ENCODE data around the gene NTM.

The NTM gene

GRCh38 chr11:131373095-131373725 is 2.8 kb downstream of the NTM start:
- no peak for DNase-seq (ENCODE audit: low read depth)

GRCh38 chr11:131373756-131374155 is 3.3 kb downstream of the NTM start:
- no peak for DNase-seq (ENCODE audit: low read depth)

- no peak for DNase-seq (ENCODE audit: low read depth)
These were observed 5.0 kb downstream of the NTM start for GRCh38 chr11:131375421-131375820.

DNA sequence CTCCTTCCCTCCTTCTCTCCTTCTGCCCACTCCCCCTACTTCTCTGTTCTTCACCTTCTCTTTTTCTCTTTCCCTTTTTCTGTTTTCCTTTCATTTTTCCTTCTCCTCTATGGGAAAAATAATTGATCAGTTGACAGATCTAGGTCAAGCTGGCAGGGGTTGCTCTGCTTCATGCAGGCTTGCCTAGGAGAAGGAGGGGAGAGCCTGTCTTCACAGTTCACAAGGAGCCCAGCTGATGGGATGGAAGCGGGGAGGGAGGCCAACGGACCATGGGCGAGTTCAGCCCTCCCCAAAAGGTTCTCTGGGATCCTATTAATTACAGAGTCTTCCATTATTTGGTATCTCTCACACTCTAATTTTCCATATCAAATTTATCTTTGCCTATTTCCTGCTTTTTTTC is 5.5 kb downstream of the NTM start:
- DNase-seq (ENCODE audit: low read depth): no peak

- no peak for DNase-seq (ENCODE audit: low read depth)
These were observed 8.5 kb downstream of the NTM start for GRCh38 chr11:131378931-131379330.

- DNase-seq (ENCODE audit: low read depth): no peak
These were observed 15.5 kb downstream of the NTM start for GRCh38 chr11:131385763-131386390.

DNA sequence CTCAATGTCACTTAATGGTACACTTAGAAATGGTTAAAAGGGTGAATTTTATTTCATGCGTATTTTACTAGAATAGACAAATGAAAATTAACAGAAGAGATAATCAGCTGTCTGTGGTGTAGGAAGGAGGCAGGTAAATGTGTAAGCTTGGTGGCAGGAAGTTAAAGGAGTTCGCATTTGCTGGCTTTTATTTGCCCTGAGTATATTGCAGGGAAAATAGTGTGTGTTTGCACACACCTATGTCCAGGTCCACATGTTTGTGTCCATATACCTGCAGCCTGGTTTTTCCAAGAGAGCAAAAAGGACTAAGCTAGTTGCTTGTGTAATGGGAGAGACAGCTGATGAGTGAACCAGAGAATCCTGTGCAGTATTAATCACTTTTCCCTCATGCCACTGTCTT is 16.0 kb downstream of the NTM start:
- no peak for DNase-seq (ENCODE audit: low read depth)

DNA sequence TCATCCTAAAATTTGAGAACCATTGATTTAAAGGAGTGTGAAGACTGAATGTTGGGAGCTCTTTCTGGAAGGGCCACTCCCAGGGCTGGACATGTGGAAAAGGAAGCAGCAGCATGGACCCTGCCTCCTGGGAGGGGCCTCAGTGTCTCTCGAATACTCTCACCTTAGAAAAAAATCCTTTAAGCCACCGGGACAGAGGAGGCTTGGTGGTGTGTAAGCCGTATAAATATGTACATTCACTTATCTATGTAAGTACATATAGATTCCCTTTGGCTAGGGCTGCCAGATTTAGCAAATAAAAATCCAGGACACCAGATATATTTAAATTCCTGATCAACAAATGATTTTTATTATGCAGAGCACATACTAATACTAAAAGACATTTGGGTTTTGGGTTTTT is 17.6 kb downstream of the NTM start:
- no peak for DNase-seq (ENCODE audit: low read depth)

DNA sequence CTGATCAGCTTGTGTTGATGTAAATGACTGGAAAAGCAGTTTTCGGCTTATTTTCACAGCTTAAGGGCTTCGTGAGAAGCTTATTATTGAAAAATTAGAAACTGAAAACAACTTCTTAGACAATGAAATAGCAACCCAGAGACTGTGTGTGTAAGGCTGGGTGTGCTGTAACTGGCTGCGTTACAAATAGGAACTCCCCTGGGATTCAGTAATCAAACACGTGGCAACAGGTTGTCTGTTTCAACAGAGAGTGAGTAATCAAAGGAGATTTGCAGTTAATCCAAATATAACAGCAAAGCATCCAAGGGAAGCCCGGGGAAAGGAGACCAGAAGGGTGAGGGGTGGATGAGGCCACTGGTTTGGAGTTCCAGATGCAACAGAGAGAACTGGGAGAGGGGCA is 19.2 kb downstream of the NTM start:
- no peak for DNase-seq (ENCODE audit: low read depth)

DNA sequence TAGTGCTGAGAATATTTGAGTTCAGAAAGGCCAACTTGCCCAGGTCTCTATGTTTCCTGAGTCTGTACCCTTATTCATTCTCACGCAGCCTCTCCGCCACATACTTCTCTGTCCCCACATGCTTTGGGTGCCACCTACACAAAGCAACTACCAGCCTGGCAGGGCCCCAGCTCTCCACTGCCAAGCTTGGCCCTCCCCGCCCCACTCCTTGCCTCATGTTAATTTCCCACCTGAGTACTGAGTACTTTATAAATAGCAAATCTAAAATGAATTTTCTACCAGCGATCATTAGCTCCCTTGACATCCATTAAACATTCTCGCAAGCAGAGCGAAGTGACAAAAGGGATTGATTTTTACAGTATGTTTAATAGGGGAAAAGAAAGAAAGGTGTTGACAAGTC is 20.8 kb downstream of the NTM start:
- no peak for DNase-seq (ENCODE audit: low read depth)

DNA sequence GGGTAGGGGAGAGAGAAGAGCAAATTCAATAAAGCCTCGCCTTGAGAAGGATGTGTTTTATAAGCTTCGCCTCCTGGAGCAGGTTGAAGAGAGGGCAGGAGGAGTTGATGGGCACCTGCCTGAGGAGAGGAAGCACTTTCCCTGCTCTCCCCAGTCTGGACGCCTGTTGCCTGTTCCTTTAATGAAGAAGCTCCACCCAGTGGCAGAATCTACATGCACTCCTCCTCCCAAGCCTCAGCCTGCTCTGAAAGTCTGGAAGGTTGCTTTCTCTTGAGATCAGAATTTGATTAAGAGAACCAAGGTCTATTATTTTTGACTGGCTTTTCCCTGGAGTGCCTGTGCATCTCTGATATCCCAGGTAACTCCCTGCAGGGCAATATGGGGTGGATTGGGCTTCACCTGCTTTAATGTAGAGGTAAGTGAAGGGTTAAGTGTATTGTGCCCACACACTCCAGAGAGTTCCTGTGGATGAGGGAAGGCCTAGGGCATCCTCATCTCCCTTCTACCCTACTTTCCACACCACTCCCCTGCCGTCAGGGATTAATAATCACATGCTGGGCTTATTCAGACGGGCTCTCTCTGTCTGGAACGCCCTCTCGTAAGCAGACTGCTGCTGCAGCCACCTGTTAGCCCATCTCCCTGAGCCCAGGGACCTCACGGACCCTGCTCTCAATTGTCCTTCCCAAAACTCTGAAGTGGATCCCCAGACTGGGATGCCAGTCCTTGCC is 22.3 kb downstream of the NTM start:
- DNase-seq (ENCODE audit: low read depth): no peak

GRCh38 chr11:131393691-131394090 is 23.3 kb downstream of the NTM start:
- no peak for DNase-seq (ENCODE audit: low read depth)

- no peak for DNase-seq (ENCODE audit: low read depth)
These were observed 27.3 kb downstream of the NTM start for GRCh38 chr11:131397675-131398074.

DNA sequence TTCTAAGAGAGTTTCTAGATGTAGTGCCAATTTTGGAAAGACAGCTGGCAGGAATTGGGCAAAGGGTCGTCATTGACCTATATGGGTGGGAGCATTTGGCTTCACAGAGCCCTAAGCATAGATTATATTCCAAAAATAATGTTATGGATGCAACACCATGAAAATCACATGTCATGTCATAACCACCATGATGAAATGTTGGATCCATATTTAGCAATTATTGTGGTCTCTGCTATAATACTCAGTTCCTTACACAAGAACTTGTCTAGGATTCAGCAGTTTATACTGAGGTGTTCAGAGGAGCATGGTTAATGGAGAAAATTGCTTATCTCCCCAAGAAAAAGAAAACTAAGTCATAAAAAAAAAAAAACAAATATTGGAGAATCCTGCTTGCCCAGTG is 31.6 kb downstream of the NTM start:
- DNase-seq (ENCODE audit: low read depth): no peak

- no peak for DNase-seq (ENCODE audit: low read depth)
These were observed 33.6 kb downstream of the NTM start for GRCh38 chr11:131404010-131404409.

DNA sequence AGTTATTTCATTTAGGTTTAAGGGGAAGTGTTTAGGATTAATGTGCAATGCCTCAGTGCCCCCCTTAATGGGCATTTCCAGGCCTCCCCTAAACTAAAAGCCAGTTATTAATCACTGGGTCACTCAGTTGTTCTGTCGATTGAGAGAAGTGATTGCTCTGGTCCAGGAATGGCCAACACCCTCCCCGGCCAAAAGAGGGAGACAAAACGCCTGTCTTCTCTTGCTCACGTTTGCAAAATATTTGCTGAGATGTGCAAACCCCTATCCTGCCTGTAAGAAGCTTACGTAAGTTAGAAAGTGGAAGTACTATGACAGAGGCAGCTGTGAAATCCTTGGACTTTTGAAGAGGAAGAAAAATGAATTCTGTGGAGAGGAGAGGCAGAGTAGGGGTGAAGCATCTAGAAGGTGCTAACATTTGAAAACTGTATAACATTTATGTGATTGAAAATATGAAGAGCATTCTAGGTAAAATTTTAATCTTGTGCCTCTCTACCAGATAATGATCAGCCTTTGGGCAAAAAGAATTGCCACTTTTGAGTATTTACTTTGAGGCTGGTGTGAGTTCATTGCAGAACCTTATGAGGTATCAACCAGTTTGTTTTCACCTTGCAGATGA is 37.7 kb downstream of the NTM start:
- DNase-seq (ENCODE audit: low read depth): no peak

- no peak for DNase-seq (ENCODE audit: low read depth)
These were observed 38.9 kb downstream of the NTM start for GRCh38 chr11:131409345-131409744.

DNA sequence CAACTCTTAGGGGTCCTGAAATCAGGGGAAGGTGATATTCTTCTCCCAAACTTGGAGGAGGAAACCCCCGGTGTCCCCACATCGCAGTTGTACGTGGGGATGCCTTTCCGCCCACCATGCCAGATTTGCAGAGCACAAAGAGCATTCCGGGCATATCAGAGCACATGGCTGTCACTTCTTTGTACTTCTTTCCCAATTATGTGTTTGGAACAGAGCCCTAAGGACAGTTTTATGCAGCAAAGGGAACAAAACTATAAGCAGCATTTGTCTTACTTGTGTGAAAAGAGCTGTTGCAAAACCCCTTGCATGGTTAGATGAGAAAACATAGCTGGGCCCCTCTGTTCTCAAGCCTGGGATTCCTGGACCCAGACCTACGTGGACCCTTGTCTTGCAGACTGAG is 41.2 kb downstream of the NTM start:
- no peak for DNase-seq (ENCODE audit: low read depth)

GRCh38 chr11:131412061-131412460 is 41.6 kb downstream of the NTM start:
- no peak for DNase-seq (ENCODE audit: low read depth)

- DNase-seq (ENCODE audit: low read depth): no peak
These were observed 42.8 kb downstream of the NTM start for GRCh38 chr11:131413217-131413616.

- DNase-seq (ENCODE audit: low read depth): no peak
These were observed 47.8 kb downstream of the NTM start for GRCh38 chr11:131418189-131418588.

DNA sequence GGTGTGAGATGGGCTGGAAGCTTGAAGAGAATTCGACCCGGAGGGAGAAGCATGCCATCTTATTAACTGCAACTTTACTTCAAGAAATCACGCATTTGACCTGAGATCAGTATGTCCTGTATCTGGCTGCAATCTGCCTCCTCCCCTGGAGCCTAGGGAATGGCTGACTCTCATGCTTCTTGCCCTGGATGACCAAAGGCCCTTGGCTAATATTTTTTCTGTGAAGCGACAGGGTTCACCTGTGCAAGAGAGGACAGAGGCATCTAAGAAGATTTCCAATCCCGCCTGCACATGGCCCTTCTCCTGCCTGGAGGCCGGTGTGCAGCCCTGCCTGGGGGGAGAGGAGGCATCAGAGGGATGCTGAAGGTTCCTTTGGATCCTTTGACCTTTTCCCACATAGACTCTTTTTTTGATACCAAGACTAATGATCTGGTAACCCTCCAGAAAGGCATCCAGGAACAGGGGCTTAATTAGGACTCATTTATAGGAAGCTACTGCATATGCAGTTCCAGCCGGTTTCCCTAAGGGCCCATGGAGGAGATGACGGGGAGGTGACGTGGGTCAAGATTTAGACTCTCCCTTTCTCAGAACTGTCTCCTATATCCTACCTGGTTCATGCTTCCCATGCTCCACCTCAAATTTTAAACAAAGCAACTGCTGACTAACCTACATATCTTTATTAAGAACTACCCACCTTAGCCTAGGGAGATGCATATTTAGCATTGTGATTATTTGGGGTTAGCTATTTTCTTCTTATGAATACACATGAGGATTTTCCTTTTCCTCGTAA is 50.8 kb downstream of the NTM start:
- no peak for DNase-seq (ENCODE audit: low read depth)
